Thyroid gland (tissue), 4 donors: ENCODE results near the gene ST7. TPM values are rescaled to one million over a fixed set of nuclear protein-coding genes. Genes with fewer than 3 reads are reported as not detected.

Source experiments
- DNase-seq, 2 donors: peaks; one replicate each; pipeline ENCODE4 v3.0.0-alpha.2; 2019
- H3K27ac ChIP-seq, 3 donors: fragments of 200-600 bp; sonication (generic); 1 replicate in 2 of 3; 2 replicates in 1 of 3; pipeline ENCODE4 v1.5.1; 2016 to 2019; ENCODE audit warnings: mild to moderate bottlenecking in 1 of 3, moderate library complexity in 1 of 3
- H3K27me3 ChIP-seq: fragments of 200-600 bp; sonication (generic); one replicate; pipeline ENCODE4 v1.5.1; 2019
- H3K36me3 ChIP-seq, 2 donors: fragments of 200-600 bp; sonication (generic); one replicate each; pipeline ENCODE4 v1.5.1; 2016 to 2019
- H3K4me1 ChIP-seq, 2 donors: fragments of 200-600 bp; sonication (generic); one replicate each; pipeline ENCODE4 v1.5.1; 2017 to 2019
- H3K4me3 ChIP-seq, 3 donors: fragments of 200-600 bp; sonication (generic); replicated peaks in 1 of 3; 1 replicate in 2 of 3; 2 replicates in 1 of 3; pipeline ENCODE4 v1.5.1; 2016; ENCODE audit warnings: mild to moderate bottlenecking in 1 of 3
- H3K9me3 ChIP-seq: fragments of 200-600 bp; sonication (generic); one replicate; pipeline ENCODE4 v1.5.1; 2017
- POLR2A ChIP-seq, 2 donors: fragments of 450-650 bp; IDR thresholded peaks; one replicate each; pipeline ENCODE4 v1.6.1; 2017; ENCODE audit warnings: antibody characterized with exemption in 2 of 2, mild to moderate bottlenecking in 2 of 2, moderate library complexity in 1 of 2
- WGBS, 2 donors: methylation state at CpG; one replicate each; pipeline ENCODE4 v1.1.5; 2017; 5-methylcytosine and 5-hydroxymethylcytosine counted together
- intact Hi-C: fragments of 100-400 bp; cut with DNase I; formaldehyde crosslinking; loops from one replicate; pipeline ENCODE4 v1.15.1; 2023
- total RNA-seq, 4 donors: library from RNA; depleted of rRNA; stranded (reverse); fragments of >200 nt; gene quantifications; one replicate each; pipeline ENCODE4 v1.2.3, GENCODE V29; 2016
- TF ChIP-seq, protein P1 (sequence below), 6 experiments: fragments of 200-600 bp in 3 of 6; fragments of 450-650 bp in 3 of 6; sonication (generic) in 3 of 6; IDR thresholded peaks; one replicate each; pipeline ENCODE4 v1.5.1; 2016 to 2019; ENCODE audit warnings: antibody characterized with exemption in 6 of 6, mild to moderate bottlenecking in 2 of 6, inconsistent platforms in 1 of 6, moderate library complexity in 1 of 6

The ST7 gene
- total RNA-seq, 4 donors from 2014 or later = 62.8 to 75.1 (median 66.7) TPM

DNA sequence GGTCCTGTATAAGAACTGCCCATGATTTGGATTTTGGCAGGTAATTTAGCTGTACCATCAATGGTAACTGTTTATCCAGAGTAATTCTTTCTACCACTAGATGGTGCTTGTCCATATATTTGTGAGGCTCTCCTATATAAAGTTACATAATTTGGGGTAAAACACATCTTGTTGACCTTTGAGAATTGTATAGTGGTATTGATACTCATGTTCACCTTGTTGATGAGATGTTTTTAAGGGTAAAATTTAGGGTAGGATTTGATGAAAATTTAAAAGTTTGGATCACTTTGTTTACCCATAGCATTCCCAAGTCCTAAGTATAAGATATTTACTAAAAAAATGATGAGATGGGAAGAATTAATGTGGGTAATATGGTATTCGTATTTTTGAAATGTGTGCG is 31.6 kb downstream of the ST7 start:
- H3K4me1 ChIP-seq = no peaks in the 10 kb centered on the region
- no peaks in the 10 kb centered on the region for H3K9me3 ChIP-seq
- H3K36me3 ChIP-seq = no peaks in the 10 kb centered on the region
- no peak overlapping the region for H3K4me3 ChIP-seq
- H3K27ac ChIP-seq = no peak overlapping the region
- 75 to 76% methylated on average over 2 of the region's 2 CpGs for WGBS, 2 donors
- TF ChIP-seq, protein P1, sequence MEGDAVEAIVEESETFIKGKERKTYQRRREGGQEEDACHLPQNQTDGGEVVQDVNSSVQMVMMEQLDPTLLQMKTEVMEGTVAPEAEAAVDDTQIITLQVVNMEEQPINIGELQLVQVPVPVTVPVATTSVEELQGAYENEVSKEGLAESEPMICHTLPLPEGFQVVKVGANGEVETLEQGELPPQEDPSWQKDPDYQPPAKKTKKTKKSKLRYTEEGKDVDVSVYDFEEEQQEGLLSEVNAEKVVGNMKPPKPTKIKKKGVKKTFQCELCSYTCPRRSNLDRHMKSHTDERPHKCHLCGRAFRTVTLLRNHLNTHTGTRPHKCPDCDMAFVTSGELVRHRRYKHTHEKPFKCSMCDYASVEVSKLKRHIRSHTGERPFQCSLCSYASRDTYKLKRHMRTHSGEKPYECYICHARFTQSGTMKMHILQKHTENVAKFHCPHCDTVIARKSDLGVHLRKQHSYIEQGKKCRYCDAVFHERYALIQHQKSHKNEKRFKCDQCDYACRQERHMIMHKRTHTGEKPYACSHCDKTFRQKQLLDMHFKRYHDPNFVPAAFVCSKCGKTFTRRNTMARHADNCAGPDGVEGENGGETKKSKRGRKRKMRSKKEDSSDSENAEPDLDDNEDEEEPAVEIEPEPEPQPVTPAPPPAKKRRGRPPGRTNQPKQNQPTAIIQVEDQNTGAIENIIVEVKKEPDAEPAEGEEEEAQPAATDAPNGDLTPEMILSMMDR (IDR thresholded peaks at IDR 0.05) = peak; percentile 19 to 65 (median 48)
- no peak for TF ChIP-seq POLR2A (IDR thresholded peaks at IDR 0.05)
- intact Hi-C loops = loop anchor here (5.0 to 10.0 kb wide), 2 partner anchors 50 to 132 kb away; no protein-coding TSS in a partner anchor
- no peak for DNase-seq
- no peaks in the 10 kb centered on the region for H3K27me3 ChIP-seq

DNA sequence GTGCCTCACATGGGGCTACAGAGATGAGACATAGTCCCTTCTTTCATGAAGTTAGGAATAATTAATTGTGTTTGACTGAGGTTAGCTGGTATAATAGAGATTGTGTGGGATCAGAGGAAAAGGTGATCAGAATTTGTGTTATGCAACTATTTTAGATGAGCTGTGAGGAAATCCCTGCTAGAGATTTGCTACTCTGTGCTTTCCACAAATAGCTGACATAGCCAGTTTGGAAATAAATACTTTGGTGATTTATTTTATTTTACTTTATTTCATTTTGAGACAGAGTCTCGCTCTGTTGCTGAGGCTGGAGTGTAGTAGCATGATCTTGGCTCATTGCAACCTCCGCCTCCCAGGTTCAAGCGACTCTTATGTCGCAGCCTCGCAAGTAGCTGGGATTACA is 32.3 kb downstream of the ST7 start:
- no peaks in the 10 kb centered on the region for H3K36me3 ChIP-seq
- H3K4me1 ChIP-seq = no peaks in the 10 kb centered on the region
- intact Hi-C loops = loop anchor here (5.0 to 10.0 kb wide), 2 partner anchors 51 to 132 kb away; no protein-coding TSS in a partner anchor
- no peak overlapping the region for H3K4me3 ChIP-seq
- no peak for DNase-seq
- TF ChIP-seq, protein P1 (IDR thresholded peaks at IDR 0.05) = no peak
- TF ChIP-seq POLR2A (IDR thresholded peaks at IDR 0.05) = no peak
- H3K27me3 ChIP-seq = no peaks in the 10 kb centered on the region
- 95 to 97% methylated on average over 5 of the region's 5 CpGs for WGBS, 2 donors
- no peak overlapping the region for H3K27ac ChIP-seq
- no peaks in the 10 kb centered on the region for H3K9me3 ChIP-seq

DNA sequence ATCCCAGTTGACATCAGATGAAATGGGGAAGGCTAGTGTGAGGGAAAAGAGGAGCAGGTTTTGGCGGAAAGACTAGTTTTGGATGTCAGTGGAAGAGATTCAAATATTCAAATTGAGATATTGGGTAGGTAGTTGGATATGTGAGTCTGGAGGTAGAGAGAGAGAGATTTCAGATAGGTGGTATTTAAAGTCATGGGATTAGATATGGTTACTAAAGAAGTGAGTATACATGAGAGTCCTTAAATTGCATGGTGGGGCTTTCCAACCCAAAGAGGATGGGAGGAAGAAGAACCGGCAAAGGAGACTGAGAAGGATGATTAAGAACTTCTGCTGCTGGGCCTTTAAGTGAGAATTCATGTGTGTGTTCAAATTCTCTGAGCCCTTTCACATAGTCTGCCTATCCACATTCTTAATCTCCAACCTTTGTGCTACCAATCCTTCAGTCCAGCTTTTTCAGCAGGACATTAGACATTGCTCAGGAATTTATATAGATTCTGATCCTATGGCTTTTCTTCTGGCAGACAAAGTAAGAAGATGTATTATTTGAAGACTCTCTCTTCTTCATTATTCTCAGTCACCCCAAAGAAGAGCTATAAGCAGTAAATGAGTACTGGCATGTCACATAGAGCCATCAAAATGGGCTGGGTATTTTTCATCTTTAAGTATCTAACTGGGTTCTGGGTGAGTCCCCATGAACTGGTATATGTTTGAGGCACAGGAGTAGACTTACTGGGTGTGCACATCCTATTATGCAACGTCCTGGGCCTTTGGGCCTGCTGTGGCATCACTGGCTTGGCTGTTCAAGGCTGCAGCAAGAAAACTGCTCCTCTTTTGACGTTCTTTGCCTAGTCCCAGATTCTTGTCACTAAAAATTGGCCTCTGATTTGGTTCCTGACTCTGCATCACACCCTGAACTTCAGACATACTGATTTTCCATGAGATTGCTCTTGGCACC is 33.6 kb downstream of the ST7 start:
- intact Hi-C loops = loop anchor here (5.0 to 10.0 kb wide), 2 partner anchors 52 to 130 kb away; no protein-coding TSS in a partner anchor
- no peak for DNase-seq
- Histone ChIP-seq H3K27me3 (no peaks in the 10 kb centered on the region), H3K4me3 (no peak overlapping the region), H3K27ac (no peak overlapping the region), H3K9me3 (no peaks in the 10 kb centered on the region), H3K4me1 (no peaks in the 10 kb centered on the region), H3K36me3 (no peaks in the 10 kb centered on the region)
- whole genome bisulfite sequencing, 2 donors = 82 to 90% methylated on average over 4 of the region's 4 CpGs
- TF ChIP-seq, protein P1 (IDR thresholded peaks at IDR 0.05) = no peak
- no peak for TF ChIP-seq POLR2A (IDR thresholded peaks at IDR 0.05)

DNA sequence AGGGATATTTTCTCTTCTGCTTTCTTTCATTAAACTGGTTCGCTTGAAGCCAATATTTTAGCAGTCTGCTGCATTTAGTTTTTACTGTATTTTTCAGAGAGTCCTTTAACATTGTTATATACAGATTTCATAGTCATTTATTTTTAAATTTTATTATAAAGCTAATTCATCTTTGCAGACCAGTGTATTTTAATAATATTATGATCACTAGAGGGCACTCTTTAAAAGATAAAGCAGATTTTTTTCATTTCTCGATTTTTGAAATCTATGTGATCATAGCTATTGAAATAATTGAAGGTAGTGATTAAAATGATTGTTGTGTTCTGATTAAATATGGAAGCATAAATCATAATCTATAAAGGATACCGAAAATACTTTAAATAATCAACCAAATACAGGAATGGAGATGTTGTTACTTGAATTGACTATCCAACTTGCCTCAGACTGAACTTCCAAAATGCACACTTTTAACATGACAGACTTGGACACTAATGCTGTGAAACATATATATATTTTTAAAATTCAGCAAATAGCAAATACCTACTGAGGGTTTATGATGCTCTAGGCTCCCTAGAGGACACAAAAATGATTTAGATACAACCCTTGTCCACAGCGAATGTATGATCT is 35.2 kb downstream of the ST7 start:
- H3K27ac ChIP-seq = no peak overlapping the region
- DNase-seq = no peak
- no peak overlapping the region for H3K4me3 ChIP-seq
- peaks cover 0 to 7% of the 10 kb centered on the region in 2 donors for H3K4me1 ChIP-seq
- H3K27me3 ChIP-seq = no peaks in the 10 kb centered on the region
- no peaks in the 10 kb centered on the region for H3K36me3 ChIP-seq
- TF ChIP-seq, protein P1 (IDR thresholded peaks at IDR 0.05) = peak in 3 of 6 experiments; percentile 37 to 54 (median 45)
- TF ChIP-seq POLR2A (IDR thresholded peaks at IDR 0.05) = no peak
- WGBS, 2 donors = 67 to 70% methylated on average over 4 of the region's 4 CpGs
- intact Hi-C loops = loop anchor here (5.0 to 10.0 kb wide), 2 partner anchors 54 to 129 kb away; no protein-coding TSS in a partner anchor
- no peaks in the 10 kb centered on the region for H3K9me3 ChIP-seq
